HFFc6 (cell line): Measurements from ENCODE around the gene PRPF40A. TPM values are rescaled to one million over a fixed set of nuclear protein-coding genes. Genes with fewer than 3 reads are reported as not detected.

Experiments
- DNase-seq: peaks from one replicate; pipeline ENCODE4 v3.0.0-alpha.2; 2018
- H3K27ac Mint-ChIP-seq: 2 replicates; pipeline ENCODE4 v1.8.0; 2020; ENCODE audit warnings: mild to moderate bottlenecking, mixed read lengths
- H3K27me3 Mint-ChIP-seq: 2 replicates; pipeline ENCODE4 v1.8.0; 2021; ENCODE audit warnings: mild to moderate bottlenecking, moderate library complexity, mixed read lengths; ENCODE audit not compliant: insufficient read depth
- H3K36me3 Mint-ChIP-seq: 2 replicates; pipeline ENCODE4 v1.8.0; 2021; ENCODE audit warnings: low read depth, mixed read lengths
- H3K4me1 Mint-ChIP-seq: 2 replicates; pipeline ENCODE4 v1.8.0; 2020; ENCODE audit warnings: low read depth, mixed read lengths
- H3K4me3 Mint-ChIP-seq: 2 replicates; pipeline ENCODE4 v1.8.0; 2020; ENCODE audit warnings: mild to moderate bottlenecking, moderate library complexity, mixed read lengths
- H3K9me3 Mint-ChIP-seq: 2 replicates; pipeline ENCODE4 v1.8.0; 2020; ENCODE audit warnings: mild to moderate bottlenecking, mixed read lengths
- total RNA-seq, 6 experiments: library from RNA; stranded (reverse); fragmentation: NEBNext Ultra II Directional; extraction: Animal tissue kit (Norgen Biotek cat#: 25700); gene quantifications; 2 replicates in 1 of 6; 3 replicates in 5 of 6; pipeline ENCODE4 v1.2.3, GENCODE V29; 2021
- TF ChIP-seq, protein P1 (sequence below): fragments of 200-600 bp; sonication (generic); IDR thresholded peaks from 2 replicates; pipeline ENCODE4 v1.5.0; 2021; ENCODE audit warnings: antibody characterized with exemption, mild to moderate bottlenecking

PRPF40A gene
- total RNA-seq, 6 experiments from 2014 or later = 88.8 to 105 (median 99.1) TPM

- Mint-ChIP-seq H3K9me3 (no peaks in the 10 kb centered on the region), H3K27me3 (no peaks in the 10 kb centered on the region), H3K4me3 (no peak overlapping the region), H3K4me1 (peaks cover 29% of the 10 kb centered on the region), H3K36me3 (no peaks in the 10 kb centered on the region), H3K27ac (no peak overlapping the region)
- no peak for DNase-seq
- TF ChIP-seq, protein P1, sequence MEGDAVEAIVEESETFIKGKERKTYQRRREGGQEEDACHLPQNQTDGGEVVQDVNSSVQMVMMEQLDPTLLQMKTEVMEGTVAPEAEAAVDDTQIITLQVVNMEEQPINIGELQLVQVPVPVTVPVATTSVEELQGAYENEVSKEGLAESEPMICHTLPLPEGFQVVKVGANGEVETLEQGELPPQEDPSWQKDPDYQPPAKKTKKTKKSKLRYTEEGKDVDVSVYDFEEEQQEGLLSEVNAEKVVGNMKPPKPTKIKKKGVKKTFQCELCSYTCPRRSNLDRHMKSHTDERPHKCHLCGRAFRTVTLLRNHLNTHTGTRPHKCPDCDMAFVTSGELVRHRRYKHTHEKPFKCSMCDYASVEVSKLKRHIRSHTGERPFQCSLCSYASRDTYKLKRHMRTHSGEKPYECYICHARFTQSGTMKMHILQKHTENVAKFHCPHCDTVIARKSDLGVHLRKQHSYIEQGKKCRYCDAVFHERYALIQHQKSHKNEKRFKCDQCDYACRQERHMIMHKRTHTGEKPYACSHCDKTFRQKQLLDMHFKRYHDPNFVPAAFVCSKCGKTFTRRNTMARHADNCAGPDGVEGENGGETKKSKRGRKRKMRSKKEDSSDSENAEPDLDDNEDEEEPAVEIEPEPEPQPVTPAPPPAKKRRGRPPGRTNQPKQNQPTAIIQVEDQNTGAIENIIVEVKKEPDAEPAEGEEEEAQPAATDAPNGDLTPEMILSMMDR = no peak
Observed at GRCh38 chr2:152613235-152613634, 104.0 kb downstream of the PRPF40A start.

- Mint-ChIP-seq H3K36me3 (no peaks in the 10 kb centered on the region), H3K27ac (peak overlapping the region; percentile 2; the same call in 1 of the 2 replicates), H3K9me3 (no peaks in the 10 kb centered on the region), H3K27me3 (no peaks in the 10 kb centered on the region), H3K4me3 (no peak overlapping the region), H3K4me1 (peaks cover 31% of the 10 kb centered on the region)
- TF ChIP-seq, protein P1 = no peak
- peak; percentile 22 for DNase-seq
Observed at GRCh38 chr2:152611458-152612231, 105.6 kb downstream of the PRPF40A start.

- Mint-ChIP-seq H3K27me3 (no peaks in the 10 kb centered on the region), H3K4me3 (no peak overlapping the region), H3K36me3 (no peaks in the 10 kb centered on the region; the same call in 1 of the 2 replicates), H3K27ac (no peak overlapping the region), H3K9me3 (no peaks in the 10 kb centered on the region), H3K4me1 (peaks cover 45% of the 10 kb centered on the region)
- DNase-seq = no peak
- TF ChIP-seq, protein P1 = no peak
Observed at GRCh38 chr2:152609699-152610098, 107.6 kb downstream of the PRPF40A start.

DNA sequence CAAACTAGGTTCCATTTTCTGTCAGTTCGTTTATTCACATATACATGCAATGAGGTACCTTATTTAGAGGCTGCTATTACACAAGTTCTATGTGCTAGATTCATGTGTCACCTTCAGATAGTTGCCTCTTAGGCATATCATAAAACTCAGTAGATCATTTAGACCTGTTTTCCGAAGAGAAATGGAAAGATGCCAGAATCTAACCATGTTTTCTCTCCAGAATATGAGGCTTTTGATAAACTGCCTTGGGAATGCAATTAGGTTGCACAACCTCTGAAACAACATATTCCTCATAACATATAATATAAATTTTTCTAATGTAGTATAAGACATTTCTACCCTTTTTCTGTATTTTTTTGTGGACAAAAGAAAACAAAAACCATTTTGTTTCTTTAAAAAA is 108.1 kb downstream of the PRPF40A start:
- Mint-ChIP-seq H3K4me1 (peaks cover 47% of the 10 kb centered on the region), H3K4me3 (no peak overlapping the region), H3K27me3 (no peaks in the 10 kb centered on the region), H3K27ac (no peak overlapping the region), H3K9me3 (no peaks in the 10 kb centered on the region), H3K36me3 (no peaks in the 10 kb centered on the region; the same call in 1 of the 2 replicates)
- TF ChIP-seq, protein P1 = no peak
- no peak for DNase-seq

GRCh38 chr2:152607793-152608300 is 109.4 kb downstream of the PRPF40A start:
- DNase-seq = no peak
- TF ChIP-seq, protein P1 = no peak
- no peak overlapping the region for H3K4me3 Mint-ChIP-seq
- no peaks in the 10 kb centered on the region for H3K9me3 Mint-ChIP-seq
- no peaks in the 10 kb centered on the region; the same call in 1 of the 2 replicates for H3K36me3 Mint-ChIP-seq
- H3K4me1 Mint-ChIP-seq = peaks cover 43% of the 10 kb centered on the region
- H3K27me3 Mint-ChIP-seq = no peaks in the 10 kb centered on the region
- H3K27ac Mint-ChIP-seq = no peak overlapping the region
